Activated CD8-positive, alpha-beta memory T cell treated with anti-CD3 and anti-CD28 coated beads for 36 hours (primary cell): ENCODE measurements around the gene PTGES2. TPM values are rescaled to one million over a fixed set of nuclear protein-coding genes. Genes with fewer than 3 reads are reported as not detected.

Experiments
- CTCF ChIA-PET: fragments of 350-600 bp; sonication (Branson Sonifier 250); formaldehyde crosslinking; loops from one replicate; lab custom pipeline; 2021; ENCODE audit warnings: antibody characterized with exemption; lab: Charles Lee
- POLR2A ChIA-PET: fragments of 350-600 bp; sonication (Branson Sonifier 250); formaldehyde crosslinking; loops from one replicate; lab custom pipeline; 2021; ENCODE audit warnings: antibody characterized with exemption; lab: Charles Lee
- total RNA-seq, 2 experiments: library from RNA; stranded (reverse); gene quantifications; one replicate each; pipeline ENCODE4 v1.2.3, GENCODE V29; 2021

The PTGES2 gene
- total RNA-seq, 2 experiments from 2014 or later: 68.3 to 68.6 TPM

GRCh38 chr9:128155736-128156500 lies 28.4 kb upstream of the PTGES2 start:
- ChIA-PET POLR2A (no interaction called here), CTCF (interaction anchor here (1.0 to 2.2 kb wide), 2 partner anchors 10 to 38 kb away, joined by 3 to 5 read pairs; no protein-coding TSS in a partner anchor)

GRCh38 chr9:128153947-128154695 lies 26.6 kb upstream of the PTGES2 start:
- ChIA-PET CTCF (no interaction called here), POLR2A (no interaction called here)

GRCh38 chr9:128153060-128153946 lies 25.8 kb upstream of the PTGES2 start:
- POLR2A ChIA-PET: no interaction called here
- CTCF ChIA-PET: no interaction called here

- CTCF ChIA-PET: no interaction called here
- POLR2A ChIA-PET: no interaction called here
These were observed 24.9 kb upstream of the PTGES2 start for GRCh38 chr9:128152133-128153059.

- CTCF ChIA-PET: no interaction called here
These were observed 24.0 kb upstream of the PTGES2 start for GRCh38 chr9:128151309-128152132.

GRCh38 chr9:128150594-128151308 lies 23.2 kb upstream of the PTGES2 start:
- POLR2A ChIA-PET: no interaction called here
- CTCF ChIA-PET: interaction anchor here (0.7 kb wide), 1 partner anchor 9 kb away, joined by 3 read pairs; the partner anchor contains the start of gene BBLN

More at GRCh38 chr9:128151309-128152132, 24.0 kb upstream of the PTGES2 start:
- POLR2A ChIA-PET: no interaction called here

- POLR2A ChIA-PET: no interaction called here
- CTCF ChIA-PET: no interaction called here
These were observed 22.5 kb upstream of the PTGES2 start for GRCh38 chr9:128149951-128150593.

- ChIA-PET POLR2A (no interaction called here), CTCF (no interaction called here)
These were observed 21.6 kb upstream of the PTGES2 start, which contains the start of gene LCN2 for GRCh38 chr9:128149001-128149701. TSS of gene LCN2 (plus strand) at chr9:128149453. CDS start at chr9:128149526, 73 bp downstream.

- POLR2A ChIA-PET: no interaction called here
- CTCF ChIA-PET: no interaction called here
These were observed 21.0 kb upstream of the PTGES2 start for GRCh38 chr9:128148509-128149000.

- ChIA-PET POLR2A (no interaction called here), CTCF (no interaction called here)
These were observed 19.1 kb upstream of the PTGES2 start for GRCh38 chr9:128146591-128147120.

GRCh38 chr9:128145951-128146351 lies 18.4 kb upstream of the PTGES2 start:
- ChIA-PET POLR2A (no interaction called here), CTCF (interaction anchor here (0.8 kb wide), 1 partner anchor 10 kb away, joined by 3 read pairs; no protein-coding TSS in a partner anchor)

- ChIA-PET CTCF (interaction anchor here (0.8 kb wide), 1 partner anchor 11 kb away, joined by 3 read pairs; no protein-coding TSS in a partner anchor), POLR2A (no interaction called here)
These were observed 18.0 kb upstream of the PTGES2 start for GRCh38 chr9:128145536-128145935.

GRCh38 chr9:128144239-128145181 lies 17.0 kb upstream of the PTGES2 start:
- ChIA-PET POLR2A (no interaction called here), CTCF (no interaction called here)

- CTCF ChIA-PET: no interaction called here
- POLR2A ChIA-PET: no interaction called here
These were observed 16.2 kb upstream of the PTGES2 start for GRCh38 chr9:128143525-128144238.
